ENCODE measurements around the gene THAP8.

The THAP8 gene

GRCh38 chr19:35993923-35994598 is 60.0 kb downstream of the THAP8 start:
- no peak for DNase-seq

GRCh38 chr19:35992907-35993765 is 60.9 kb downstream of the THAP8 start:
- no peak for DNase-seq

GRCh38 chr19:35991731-35992450 is 62.2 kb downstream of the THAP8 start:
- no peak for DNase-seq

- DNase-seq: no peak
Measured at GRCh38 chr19:35990771-35991730, 63.0 kb downstream of the THAP8 start.

GRCh38 chr19:35990156-35990555 is 63.9 kb downstream of the THAP8 start:
- no peak for DNase-seq

- DNase-seq: no peak
Measured at GRCh38 chr19:35988824-35989223, 65.3 kb downstream of the THAP8 start.

GRCh38 chr19:35987571-35987896 is 66.6 kb downstream of the THAP8 start:
- no peak for DNase-seq

- no peak for DNase-seq
Measured at GRCh38 chr19:35986664-35987570, 67.2 kb downstream of the THAP8 start.

- no peak for DNase-seq
Measured at GRCh38 chr19:35986111-35986510, 68.0 kb downstream of the THAP8 start.

Data from T-helper 1 cell (primary cell).